Astrocyte (in vitro differentiated cells and primary cell): ENCODE results near the gene CERK. TPM values are rescaled to one million over a fixed set of nuclear protein-coding genes. Genes with fewer than 3 reads are reported as not detected.

Experiments used
- DNase-seq: peaks from one replicate; pipeline ENCODE4 v3.0.0-alpha.2; 2010; ENCODE audit warnings: low read depth
- FAIRE-seq: peaks from 2 replicates; lab custom pipeline; 2011; peaks lifted over from hg19 to GRCh38; lab: Jason Lieb, UNC
- H2AFZ ChIP-seq: 2 replicates; pipeline ENCODE4 v1.6.0; 2012; ENCODE audit warnings: low read depth, low read length, inconsistent platforms
- H3K27ac ChIP-seq: 2 replicates; pipeline ENCODE4 v1.5.1; 2011; ENCODE audit warnings: low read depth, low read length, inconsistent platforms
- H3K27me3 ChIP-seq: 2 replicates; pipeline ENCODE4 v1.6.0; 2011; ENCODE audit warnings: low read length, inconsistent platforms; ENCODE audit not compliant: insufficient read depth
- H3K36me3 ChIP-seq: 2 replicates; pipeline ENCODE4 v1.5.1; 2011; ENCODE audit warnings: low read length, inconsistent platforms; ENCODE audit not compliant: insufficient read depth
- H3K4me1 ChIP-seq: 2 replicates; pipeline ENCODE4 v1.5.1; 2011; ENCODE audit warnings: low read length, inconsistent platforms; ENCODE audit not compliant: insufficient read depth
- H3K4me2 ChIP-seq: 2 replicates; pipeline ENCODE4 v1.6.0; 2012; ENCODE audit warnings: low read length, inconsistent platforms
- H3K4me3 ChIP-seq: 2 replicates; pipeline ENCODE4 v1.5.1; 2011; ENCODE audit warnings: low read depth, mild to moderate bottlenecking, low read length, inconsistent platforms; ENCODE audit not compliant: insufficient read depth
- H3K79me2 ChIP-seq: 2 replicates; pipeline ENCODE4 v1.6.0; 2012; ENCODE audit warnings: mild to moderate bottlenecking, low read length, inconsistent platforms; ENCODE audit not compliant: insufficient read depth
- H3K9ac ChIP-seq: 2 replicates; pipeline ENCODE4 v1.6.0; 2012; ENCODE audit warnings: mild to moderate bottlenecking, low read length, inconsistent platforms
- H3K9me3 ChIP-seq: 2 replicates; pipeline ENCODE4 v1.5.1; 2012; ENCODE audit warnings: low read depth, mild to moderate bottlenecking, low read length, inconsistent platforms; ENCODE audit not compliant: insufficient read depth
- H4K20me1 ChIP-seq: 2 replicates; pipeline ENCODE4 v1.6.0; 2012; ENCODE audit warnings: low read length, inconsistent platforms; ENCODE audit not compliant: insufficient read depth
- H3K27ac Mint-ChIP-seq: one replicate; pipeline ENCODE4 v1.8.0; 2021; ENCODE audit warnings: mild to moderate bottlenecking, mixed read lengths; ENCODE audit not compliant: unreplicated experiment
- H3K27me3 Mint-ChIP-seq: one replicate; pipeline ENCODE4 v1.8.0; 2021; ENCODE audit warnings: low read depth, mixed read lengths; ENCODE audit not compliant: unreplicated experiment
- H3K36me3 Mint-ChIP-seq: one replicate; pipeline ENCODE4 v1.8.0; 2021; ENCODE audit warnings: low read depth, mixed read lengths; ENCODE audit not compliant: unreplicated experiment
- H3K4me1 Mint-ChIP-seq: one replicate; pipeline ENCODE4 v1.8.0; 2021; ENCODE audit warnings: low read depth, mixed read lengths; ENCODE audit not compliant: unreplicated experiment
- H3K4me3 Mint-ChIP-seq: one replicate; pipeline ENCODE4 v1.8.0; 2021; ENCODE audit warnings: mild to moderate bottlenecking, moderate library complexity, mixed read lengths; ENCODE audit not compliant: unreplicated experiment
- H3K9me3 Mint-ChIP-seq: one replicate; pipeline ENCODE4 v1.8.0; 2021; ENCODE audit warnings: mild to moderate bottlenecking, mixed read lengths; ENCODE audit not compliant: unreplicated experiment
- EZH2 ChIP-seq: IDR thresholded peaks from 2 replicates; pipeline ENCODE4 v1.6.1; 2012; ENCODE audit warnings: mild to moderate bottlenecking, low read length, inconsistent platforms; ENCODE audit not compliant: insufficient read depth
- total RNA-seq: library from RNA; stranded (reverse); gene quantifications from 2 replicates; pipeline ENCODE4 v1.2.1, GENCODE V29; 2021
- TF ChIP-seq, protein P1 (sequence below): IDR thresholded peaks from 2 replicates; pipeline ENCODE4 v1.5.1; 2011; ENCODE audit warnings: low read depth, mild to moderate bottlenecking, inconsistent platforms, low read length, moderate library complexity; ENCODE audit not compliant: insufficient read depth

The CERK gene
- total RNA-seq, 1 donor from 2014 or later: 23.2 TPM

DNA sequence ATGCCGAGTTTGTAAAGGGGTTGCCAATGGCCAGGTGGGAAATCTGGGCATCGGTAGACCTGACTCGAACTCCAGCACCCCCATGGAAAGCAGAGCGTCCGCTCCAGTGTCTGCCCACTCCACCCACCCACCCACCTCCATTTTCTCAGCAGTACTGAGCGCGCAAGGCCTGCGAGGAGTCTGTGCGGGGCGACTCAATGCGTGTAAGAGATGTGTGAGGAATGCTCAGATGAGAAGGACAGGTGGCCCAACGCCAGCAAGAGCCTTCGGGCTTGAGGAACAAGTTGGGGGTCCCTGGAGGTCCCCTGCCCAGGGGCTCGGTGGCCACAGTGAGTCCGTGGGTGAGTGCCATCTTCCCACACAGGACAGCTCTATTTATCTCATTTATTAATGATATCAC lies 50.6 kb downstream of the CERK start:
- no peaks in the 10 kb centered on the region for H3K27me3 Mint-ChIP-seq
- peaks cover 9% of the 10 kb centered on the region for H4K20me1 ChIP-seq
- H3K9me3 Mint-ChIP-seq: no peaks in the 10 kb centered on the region
- FAIRE-seq (no peak), DNase-seq (no peak)
- H3K36me3 Mint-ChIP-seq: peaks cover 16% of the 10 kb centered on the region
- H2AFZ ChIP-seq: no peak overlapping the region
- no peaks in the 10 kb centered on the region for H3K27me3 ChIP-seq
- no peaks in the 10 kb centered on the region for H3K4me1 ChIP-seq
- no peaks in the 10 kb centered on the region for H3K4me1 Mint-ChIP-seq
- no peak overlapping the region for H3K4me3 ChIP-seq
- peaks cover 7% of the 10 kb centered on the region for H3K36me3 ChIP-seq
- H3K4me2 ChIP-seq: no peak overlapping the region
- TF ChIP-seq, protein P1, sequence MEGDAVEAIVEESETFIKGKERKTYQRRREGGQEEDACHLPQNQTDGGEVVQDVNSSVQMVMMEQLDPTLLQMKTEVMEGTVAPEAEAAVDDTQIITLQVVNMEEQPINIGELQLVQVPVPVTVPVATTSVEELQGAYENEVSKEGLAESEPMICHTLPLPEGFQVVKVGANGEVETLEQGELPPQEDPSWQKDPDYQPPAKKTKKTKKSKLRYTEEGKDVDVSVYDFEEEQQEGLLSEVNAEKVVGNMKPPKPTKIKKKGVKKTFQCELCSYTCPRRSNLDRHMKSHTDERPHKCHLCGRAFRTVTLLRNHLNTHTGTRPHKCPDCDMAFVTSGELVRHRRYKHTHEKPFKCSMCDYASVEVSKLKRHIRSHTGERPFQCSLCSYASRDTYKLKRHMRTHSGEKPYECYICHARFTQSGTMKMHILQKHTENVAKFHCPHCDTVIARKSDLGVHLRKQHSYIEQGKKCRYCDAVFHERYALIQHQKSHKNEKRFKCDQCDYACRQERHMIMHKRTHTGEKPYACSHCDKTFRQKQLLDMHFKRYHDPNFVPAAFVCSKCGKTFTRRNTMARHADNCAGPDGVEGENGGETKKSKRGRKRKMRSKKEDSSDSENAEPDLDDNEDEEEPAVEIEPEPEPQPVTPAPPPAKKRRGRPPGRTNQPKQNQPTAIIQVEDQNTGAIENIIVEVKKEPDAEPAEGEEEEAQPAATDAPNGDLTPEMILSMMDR: no peak
- no peak for TF ChIP-seq EZH2
- H3K27ac ChIP-seq: no peak overlapping the region
- no peaks in the 10 kb centered on the region for H3K79me2 ChIP-seq
- H3K4me3 Mint-ChIP-seq: no peak overlapping the region
- no peaks in the 10 kb centered on the region for H3K9me3 ChIP-seq
- no peak overlapping the region for H3K27ac Mint-ChIP-seq
- H3K9ac ChIP-seq: no peak overlapping the region

GRCh38 chr22:46687048-46687444 lies 51.0 kb downstream of the CERK start:
- H3K9me3 ChIP-seq: no peaks in the 10 kb centered on the region
- Mint-ChIP-seq H3K27me3 (no peaks in the 10 kb centered on the region), H3K4me1 (no peaks in the 10 kb centered on the region), H3K9me3 (no peaks in the 10 kb centered on the region), H3K36me3 (peaks cover 16% of the 10 kb centered on the region), H3K4me3 (no peak overlapping the region), H3K27ac (no peak overlapping the region)
- no peak overlapping the region for H3K4me2 ChIP-seq
- no peak for FAIRE-seq
- H3K36me3 ChIP-seq: peaks cover 7% of the 10 kb centered on the region
- no peaks in the 10 kb centered on the region for H3K4me1 ChIP-seq
- no peak overlapping the region for H3K27ac ChIP-seq
- H2AFZ ChIP-seq: no peak overlapping the region
- H4K20me1 ChIP-seq: peaks cover 9% of the 10 kb centered on the region
- no peak overlapping the region for H3K4me3 ChIP-seq
- H3K9ac ChIP-seq: no peak overlapping the region
- TF ChIP-seq, protein P1: no peak
- TF ChIP-seq EZH2: no peak
- DNase-seq: no peak
- H3K27me3 ChIP-seq: no peaks in the 10 kb centered on the region
- no peaks in the 10 kb centered on the region for H3K79me2 ChIP-seq

- H3K9ac ChIP-seq: no peak overlapping the region
- FAIRE-seq (no peak), DNase-seq (no peak)
- peaks cover 14% of the 10 kb centered on the region for H3K36me3 Mint-ChIP-seq
- H4K20me1 ChIP-seq: peaks cover 9% of the 10 kb centered on the region
- no peak overlapping the region for H3K4me3 ChIP-seq
- no peaks in the 10 kb centered on the region for H3K9me3 ChIP-seq
- H2AFZ ChIP-seq: no peak overlapping the region
- TF ChIP-seq, protein P1: no peak
- no peak for TF ChIP-seq EZH2
- H3K4me1 Mint-ChIP-seq: no peaks in the 10 kb centered on the region
- no peak overlapping the region for H3K27ac Mint-ChIP-seq
- peaks cover 7% of the 10 kb centered on the region for H3K36me3 ChIP-seq
- no peaks in the 10 kb centered on the region for H3K4me1 ChIP-seq
- H3K27me3 Mint-ChIP-seq: no peaks in the 10 kb centered on the region
- no peak overlapping the region for H3K4me2 ChIP-seq
- no peak overlapping the region for H3K4me3 Mint-ChIP-seq
- H3K79me2 ChIP-seq: no peaks in the 10 kb centered on the region
- no peaks in the 10 kb centered on the region for H3K9me3 Mint-ChIP-seq
- no peak overlapping the region for H3K27ac ChIP-seq
- H3K27me3 ChIP-seq: no peaks in the 10 kb centered on the region
Measured at GRCh38 chr22:46686221-46687047, 51.6 kb downstream of the CERK start.
